K562 (cell line): ENCODE measurements around the gene KRT1. TPM values are rescaled to one million over a fixed set of nuclear protein-coding genes. Genes with fewer than 3 reads are reported as not detected.
A peak's percentile ranks its signal among the peaks of the same experiment; 100 is the strongest.

Source experiments
- ATAC-seq: fragments of 200-7000 bp; cut with Tn5 transposase; 3 replicates; pipeline ENCODE4 v1.9.1; 2020; ENCODE audit warnings: moderate library complexity
- BruUV-seq: library from RNA; stranded (reverse); fragments of 400-500 nt; replicated peaks from 2 replicates; lab custom pipeline; 2021; lab: Mats Ljungman, UMichigan
- CTCF ChIA-PET: fragments of 300-600 bp; formaldehyde crosslinking; extraction: SDS; loops from one replicate; lab custom pipeline; 2021; ENCODE audit warnings: low intra/inter-chr PET ratio; lab: Yijun Ruan, JAX
- POLR2A ChIA-PET: fragments of 300-600, 350-650 bp; sonication (Branson Sonifier 250); formaldehyde crosslinking; extraction: SDS; loops from one replicate; lab custom pipeline; 2021; ENCODE audit warnings: antibody characterized with exemption, inconsistent platforms; lab: Yijun Ruan, JAX
- DNase-seq, 4 experiments: peaks; one replicate each; pipeline versions ENCODE4 v3.0.0 to v3.0.0-alpha.2; 2011 to 2018; ENCODE audit warnings: low spot score in 3 of 4, mixed read lengths in 3 of 4; ENCODE audit errors: extremely low read depth in 1 of 4
- FAIRE-seq: peaks from 2 replicates; lab custom pipeline; 2011; peaks lifted over from hg19 to GRCh38; lab: Jason Lieb, UNC
- H2AFZ ChIP-seq: 2 replicates; pipeline ENCODE4 v1.6.0; 2011; ENCODE audit warnings: low read depth, low read length, control low read depth, inconsistent platforms
- H3K27ac ChIP-seq: fragments of 200-600 bp; 3 replicates; pipeline ENCODE4 v1.8.0; 2011; ENCODE audit warnings: low read depth, mild to moderate bottlenecking, control low read depth, inconsistent platforms, low read length, moderate library complexity, mixed read lengths; ENCODE audit errors: extremely low read depth
- H3K27me3 ChIP-seq, 2 experiments: fragments of 300-600 bp in 1 of 2; 2 replicates in 1 of 2; 3 replicates in 1 of 2; pipeline versions ENCODE4 v1.6.0 to v1.8.0; 2011; ENCODE audit warnings: inconsistent platforms in 2 of 2, low read length in 2 of 2, mild to moderate bottlenecking in 1 of 2, mixed read lengths in 1 of 2, moderate library complexity in 1 of 2; ENCODE audit not compliant: control insufficient read depth in 2 of 2, insufficient read depth in 2 of 2
- H3K36me3 ChIP-seq: fragments of 300-600 bp; 3 replicates; pipeline ENCODE4 v1.8.0; 2011; ENCODE audit warnings: mild to moderate bottlenecking, low read length, inconsistent platforms; ENCODE audit not compliant: control insufficient read depth, insufficient read depth
- H3K4me1 ChIP-seq, 2 experiments: fragments of 200-600 bp in 1 of 2; replicated peaks in 1 of 2; 2 replicates in 1 of 2; 3 replicates in 1 of 2; pipeline versions ENCODE4 v1.5.1 to v1.8.0; 2011; ENCODE audit warnings: inconsistent platforms in 2 of 2, low read length in 2 of 2, mild to moderate bottlenecking in 1 of 2, mixed read lengths in 1 of 2, moderate library complexity in 1 of 2; ENCODE audit not compliant: control insufficient read depth in 2 of 2, insufficient read depth in 2 of 2
- H3K4me2 ChIP-seq: 2 replicates; pipeline ENCODE4 v1.6.1; 2011; ENCODE audit warnings: low read length, control low read depth, inconsistent platforms, mixed read lengths; ENCODE audit not compliant: insufficient read depth
- H3K4me3 ChIP-seq: fragments of 200-600 bp; sonication (generic), shearing (Covaris generic); 2 replicates; pipeline ENCODE4 v1.5.1; 2016; ENCODE audit warnings: control low read depth, inconsistent platforms
- H3K79me2 ChIP-seq: fragments of 200-600 bp; 3 replicates; pipeline ENCODE4 v1.8.0; 2011; ENCODE audit warnings: low read length, inconsistent platforms; ENCODE audit not compliant: control insufficient read depth, insufficient read depth
- H3K9ac ChIP-seq, 2 experiments: 2 replicates each; pipeline versions ENCODE4 v1.6.0 to v1.6.1; 2011; ENCODE audit warnings: low read depth in 2 of 2, low read length in 2 of 2, control low read depth in 1 of 2, inconsistent platforms in 1 of 2, mild to moderate bottlenecking in 1 of 2, mixed read lengths in 1 of 2; ENCODE audit not compliant: insufficient read depth in 1 of 2
- H3K9me1 ChIP-seq: one replicate; pipeline ENCODE4 v1.6.0; 2011; ENCODE audit warnings: inconsistent platforms, mild to moderate bottlenecking, low read length, moderate library complexity; ENCODE audit not compliant: control insufficient read depth, insufficient read depth
- H3K9me3 ChIP-seq: replicated peaks from 2 replicates; pipeline ENCODE4 v1.5.1; 2011; ENCODE audit warnings: low read depth, low read length, inconsistent platforms; ENCODE audit not compliant: control insufficient read depth, insufficient read depth
- H4K20me1 ChIP-seq: replicated peaks from 2 replicates; pipeline ENCODE4 v1.6.1; 2011; ENCODE audit warnings: low read length, inconsistent platforms, mixed read lengths; ENCODE audit not compliant: control insufficient read depth, insufficient read depth
- ADNP ChIP-seq: fragments of 200-800 bp; sonication (Bioruptor generic); IDR thresholded peaks from 2 replicates; pipeline ENCODE4 v1.6.1; 2016; ENCODE audit warnings: missing genetic modification characterization, missing compliant biosample characterization
- C11orf30 ChIP-seq: fragments of 450-650 bp; IDR thresholded peaks from 2 replicates; pipeline ENCODE4 v1.6.1; 2016; ENCODE audit warnings: low read depth, mild to moderate bottlenecking
- HLTF ChIP-seq: fragments of 450-650 bp; IDR thresholded peaks from 2 replicates; pipeline ENCODE4 v1.6.1; 2016
- KLF6 ChIP-seq: fragments of 250-450 bp; sonication (Bioruptor Pico); IDR thresholded peaks from 2 replicates; pipeline ENCODE4 v1.4.0; 2020; ENCODE audit warnings: mild to moderate bottlenecking, moderate library complexity, borderline replicate concordance
- LARP7 ChIP-seq: fragments of 450-650 bp; IDR thresholded peaks from 2 replicates; pipeline ENCODE4 v1.6.1; 2016
- MAFF ChIP-seq: IDR thresholded peaks from 2 replicates; pipeline ENCODE4 v1.6.1; 2012; ENCODE audit warnings: low read length, improper control_type of control experiment
- MAFG ChIP-seq: fragments of 450-650 bp; conservative IDR thresholded peaks from 2 replicates; pipeline ENCODE4 v1.6.1; 2016; ENCODE audit warnings: missing genetic modification characterization, missing compliant biosample characterization
- MAFK ChIP-seq: IDR thresholded peaks from 2 replicates; pipeline ENCODE4 v1.6.1; 2011; ENCODE audit warnings: low read length, improper control_type of control experiment
- MYC ChIP-seq, 2 experiments: fragments of 250-450 bp in 1 of 2; sonication (Bioruptor Pico) in 1 of 2; IDR thresholded peaks; 2 replicates each; pipeline versions ENCODE4 v1.5.1 to v1.6.1; 2012 to 2021; ENCODE audit warnings: low read depth in 2 of 2, borderline replicate concordance in 1 of 2, improper control_type of control experiment in 1 of 2, low read length in 1 of 2, mild to moderate bottlenecking in 1 of 2, moderate library complexity in 1 of 2
- NFIC ChIP-seq: fragments of 450-650 bp; IDR thresholded peaks from 2 replicates; pipeline ENCODE4 v1.6.1; 2017; ENCODE audit warnings: mild to moderate bottlenecking, inconsistent platforms
- NFIX ChIP-seq: fragments of 250-450 bp; sonication (Bioruptor Pico); IDR thresholded peaks from 2 replicates; pipeline ENCODE4 v1.4.0; 2020; ENCODE audit warnings: low read depth, mild to moderate bottlenecking, moderate library complexity
- SREBF1 ChIP-seq: fragments of 150-350 bp; IDR thresholded peaks from 2 replicates; pipeline ENCODE4 v1.6.1; 2014; ENCODE audit warnings: antibody characterized with exemption, low read depth, low read length, borderline replicate concordance
- ZNF174 ChIP-seq: fragments of 250-450 bp; sonication (Bioruptor Pico); IDR thresholded peaks from 2 replicates; pipeline ENCODE4 v1.4.0; 2020; ENCODE audit warnings: mild to moderate bottlenecking
- ZNF24 ChIP-seq: fragments of 450-650 bp; IDR thresholded peaks from 2 replicates; pipeline ENCODE4 v1.6.1; 2016
- ZNF316 ChIP-seq: fragments of 450-650 bp; IDR thresholded peaks from 2 replicates; pipeline ENCODE4 v1.6.1; 2016
- ZNF589 ChIP-seq: fragments of 200-800 bp; sonication (Bioruptor generic); IDR thresholded peaks from 2 replicates; pipeline ENCODE4 v1.6.1; 2016; ENCODE audit warnings: low read depth, missing genetic modification characterization, missing compliant biosample characterization
- WGBS: fragments of 100-300 bp; shearing (Covaris generic); methylation state at CpG from one replicate; pipeline ENCODE4 v1.1.6; 2016; ENCODE audit warnings: low coverage, mixed read lengths; ENCODE audit not compliant: insufficient coverage; ENCODE audit errors: missing lambda C conversion rate; 5-methylcytosine and 5-hydroxymethylcytosine counted together
- in situ Hi-C: fragments of 300-500 bp; cut with MboI; formaldehyde crosslinking; loops from 4 replicates; pipeline ENCODE4 v1.15.0; 2018; ENCODE audit warnings: inconsistent platforms, mixed read lengths
- intact Hi-C: fragments of 100-400 bp; cut with micrococcal nuclease; formaldehyde crosslinking; loops from 2 replicates; pipeline ENCODE4 v1.14.2; 2022
- polyA plus RNA-seq, 8 experiments: library from polyadenylated mRNA; depleted of rRNA in 4 of 8; stranded (reverse) in 5 of 8; unstranded in 3 of 8; fragments of >200 nt; fragmentation: Nextera tagmentation in 2 of 8; fragmentation: Illumina TruSeq in 1 of 8; extraction: Ambion mirVana in 2 of 8; extraction: Trizol in 1 of 8; gene quantifications; 2 replicates each; pipeline versions ENCODE4 v1.2.1 to v1.2.3, GENCODE V29; 2011 to 2014; ENCODE audit warnings: inconsistent platforms in 1 of 8, missing spikeins in 1 of 8
- total RNA-seq, 7 experiments: library from RNA; depleted of rRNA in 6 of 7; stranded (reverse); fragments of >200 nt in 6 of 7; fragmentation: Illumina TruSeq in 2 of 7; extraction: Trizol in 2 of 7; gene quantifications; 2 replicates each; pipeline versions ENCODE4 v1.2.1 to v1.2.3, GENCODE V29; 2011 to 2021; ENCODE audit warnings: low replicate concordance in 1 of 7

Gene KRT1
- total and polyA plus RNA-seq, 9 of the 15 experiments (the other 6 are each of a cell fraction or from before 2014, with no cell fraction given), result 0.18 TPM; not detected in 8

GRCh38 chr12:52634266-52635056 lies 45.7 kb downstream of the KRT1 start:
- Histone ChIP-seq H3K79me2 (no peaks in the 10 kb centered on the region), H3K4me2 (no peak overlapping the region), H3K4me3 (no peak overlapping the region), H2AFZ (no peak overlapping the region), H3K27ac (no peak overlapping the region), H4K20me1 (no peaks in the 10 kb centered on the region), H3K27me3 (no peaks in the 10 kb centered on the region), H3K36me3 (no peaks in the 10 kb centered on the region), H3K9me3 (no peaks in the 10 kb centered on the region), H3K9me1 (no peaks in the 10 kb centered on the region), H3K4me1 (peaks cover 8 to 33% of the 10 kb centered on the region in 2 experiments), H3K9ac (peak overlapping the region in 1 of 2 experiments; percentile 44; a peak in 2 of 4 replicates)
- intact Hi-C loops, result no loop called here
- ChIA-PET CTCF (no interaction called here), POLR2A (interaction anchor here (0.8 kb wide), 1 partner anchor 26 kb away, joined by 5 read pairs; no protein-coding TSS in a partner anchor)
- DNase-seq (no peak), FAIRE-seq (no peak), ATAC-seq (no peak)
- TF ChIP-seq NFIC (peak; percentile 83), SREBF1 (no peak), MAFG (tag) (peak; percentile 56), LARP7 (no peak), HLTF (no peak), ZNF174 (CRISPR knock-in tag) (no peak), ADNP (tag) (no peak), MAFK (peak; percentile 68), C11orf30 (peak; percentile 65), MAFF (peak; percentile 80), ZNF316 (peak; percentile 78), KLF6 (CRISPR knock-in tag) (no peak), MYC (IDR thresholded peaks at IDR 0.05; ENCODE audit: low read depth, low read length) (no peak), MYC (CRISPR knock-in tag; IDR thresholded peaks at IDR 0.05; ENCODE audit: borderline replicate concordance, low read depth) (no peak), ZNF589 (CRISPR knock-in tag) (no peak), NFIX (CRISPR knock-in tag) (0 out of 2 replicates have a peak, but pooled peaks have one; percentile 15), ZNF24 (no peak)
- in situ Hi-C loops, result no loop called here
- BruUV-seq, result no TSS peak
- WGBS, result 34% methylated on average over 6 of the region's 7 CpGs
